GM19035 (cell line): Measurements from ENCODE around the gene SBF2.
"Not testable (repeated sequence)": the region's sequence is repeated elsewhere in the genome, so short reads cannot be mapped to it uniquely, and the experiment has no call there.

ENCODE experiments used
- ATAC-seq: cut with Tn5 transposase; IDR thresholded peaks from one replicate; pipeline ENCODE4 v1.9.1; 2021; ENCODE audit not compliant: unreplicated experiment

Gene SBF2

GRCh38 chr11:10072841-10073240 lies 221.2 kb downstream of the SBF2 start:
- ATAC-seq, result no peak

- no peak for ATAC-seq
Measured at GRCh38 chr11:10072142-10072541, 221.9 kb downstream of the SBF2 start.

DNA sequence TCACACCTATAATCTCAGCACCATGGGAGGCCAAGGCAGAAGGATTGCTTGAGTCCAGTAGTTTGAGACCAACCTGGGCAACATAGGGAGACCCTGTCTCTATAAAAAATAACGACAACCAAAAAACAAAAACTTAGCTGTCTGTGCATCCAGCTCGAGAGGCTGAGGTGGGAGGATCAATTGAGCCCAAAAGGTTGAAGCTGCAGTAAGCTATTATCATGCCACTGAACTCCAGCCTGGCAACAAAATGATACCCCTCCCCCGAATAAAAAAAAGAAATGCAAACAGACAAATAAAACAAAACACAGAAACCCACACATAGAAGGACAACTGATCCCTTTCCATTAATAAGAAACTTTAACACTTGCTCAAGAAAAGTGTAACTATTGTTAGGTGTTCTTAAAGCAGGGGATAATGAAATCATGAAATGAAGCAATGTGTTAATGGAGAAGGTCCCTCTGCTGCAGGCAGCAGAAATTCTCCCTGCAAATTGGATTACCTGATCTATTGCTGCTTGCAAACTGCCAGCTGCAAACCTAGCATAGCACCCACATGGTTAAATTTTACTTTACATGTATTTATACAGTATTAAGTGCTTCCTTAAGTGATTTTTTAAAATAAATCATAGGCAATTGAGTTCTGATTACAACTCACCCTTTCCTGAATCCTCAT lies 226.3 kb downstream of the SBF2 start:
- no peak for ATAC-seq

DNA sequence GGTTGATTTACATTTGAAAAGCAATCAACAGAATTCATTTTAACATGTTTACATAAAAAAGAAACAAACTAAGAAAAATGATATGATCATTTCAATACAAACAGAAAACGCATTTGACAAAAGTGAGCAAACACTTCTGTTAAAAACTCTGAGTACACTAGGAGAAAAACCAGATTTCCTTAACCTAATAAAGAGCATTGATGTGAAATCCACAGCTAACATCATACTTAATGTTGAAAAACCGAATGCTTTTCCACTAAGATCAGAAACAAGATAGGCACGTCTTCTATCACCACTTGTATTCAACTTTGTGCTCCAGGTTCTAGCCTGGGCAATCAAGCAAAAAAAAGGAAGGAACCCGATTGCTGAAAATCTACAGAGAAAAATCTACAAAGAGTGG lies 227.6 kb downstream of the SBF2 start:
- no peak for ATAC-seq

GRCh38 chr11:10064828-10065227 lies 229.2 kb downstream of the SBF2 start:
- no peak for ATAC-seq

GRCh38 chr11:10058356-10058755 lies 235.7 kb downstream of the SBF2 start:
- no peak for ATAC-seq

- ATAC-seq, result no peak
Measured at GRCh38 chr11:10051868-10052586, 242.0 kb downstream of the SBF2 start.

DNA sequence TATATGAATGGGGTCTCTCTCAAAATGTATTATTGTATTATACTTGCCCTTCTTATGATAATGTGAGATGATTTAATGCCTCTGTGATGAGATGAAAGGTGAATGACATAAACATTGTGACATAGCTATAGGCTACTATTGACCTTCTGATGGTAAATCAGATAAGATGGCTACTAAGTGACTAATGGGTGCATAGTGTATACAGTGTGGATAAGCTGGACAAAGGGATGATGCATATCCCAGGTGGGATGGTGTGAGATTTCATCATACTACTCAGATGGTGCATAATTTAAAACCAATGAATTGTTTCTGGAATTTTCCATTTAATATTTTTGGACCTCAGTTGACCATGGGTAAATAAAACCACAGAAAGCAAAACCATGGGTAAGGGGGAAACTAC lies 243.5 kb downstream of the SBF2 start:
- ATAC-seq, result no peak

GRCh38 chr11:10049756-10050155 lies 244.3 kb downstream of the SBF2 start:
- ATAC-seq, result no peak

DNA sequence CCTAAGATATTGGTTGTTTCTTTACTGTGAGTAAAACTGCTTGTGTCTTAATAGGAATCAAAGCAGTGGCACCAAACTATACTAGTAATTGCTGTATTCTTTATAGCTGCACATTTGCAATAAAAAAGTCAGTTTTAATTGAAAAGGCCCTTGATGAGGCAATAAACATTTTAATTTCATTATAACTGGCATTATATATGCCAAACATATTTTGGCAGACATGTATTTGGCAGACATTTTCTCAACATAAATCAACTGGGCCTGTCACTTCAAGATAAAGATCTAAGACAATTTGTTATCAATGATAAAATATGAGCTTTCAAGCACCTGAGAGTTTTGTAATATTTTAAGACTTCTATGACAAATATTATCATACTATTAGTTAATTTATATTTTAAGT lies 245.7 kb downstream of the SBF2 start:
- no peak for ATAC-seq

- no peak for ATAC-seq
Measured at GRCh38 chr11:10044618-10045017, 249.4 kb downstream of the SBF2 start.

DNA sequence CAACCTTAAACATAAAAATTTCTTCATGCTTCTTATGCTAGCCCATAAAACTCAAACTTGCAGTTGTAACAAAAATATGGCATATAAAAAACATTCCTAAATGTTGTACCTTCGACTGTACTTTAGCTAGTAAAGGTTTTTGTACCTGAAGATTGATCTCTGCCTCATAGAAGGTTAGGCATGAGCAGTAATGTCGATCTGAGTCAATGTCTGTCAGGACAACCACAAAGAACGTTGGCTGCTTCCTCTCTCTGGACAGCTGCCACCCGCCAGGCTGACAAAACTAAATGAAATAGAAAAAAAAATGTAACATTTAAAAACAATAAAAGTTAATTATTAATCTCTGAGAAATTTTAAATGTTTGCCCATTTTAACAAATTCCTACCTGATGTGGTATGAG lies 251.3 kb downstream of the SBF2 start:
- no peak for ATAC-seq

GRCh38 chr11:10041748-10042446 lies 252.1 kb downstream of the SBF2 start:
- ATAC-seq, result no peak

DNA sequence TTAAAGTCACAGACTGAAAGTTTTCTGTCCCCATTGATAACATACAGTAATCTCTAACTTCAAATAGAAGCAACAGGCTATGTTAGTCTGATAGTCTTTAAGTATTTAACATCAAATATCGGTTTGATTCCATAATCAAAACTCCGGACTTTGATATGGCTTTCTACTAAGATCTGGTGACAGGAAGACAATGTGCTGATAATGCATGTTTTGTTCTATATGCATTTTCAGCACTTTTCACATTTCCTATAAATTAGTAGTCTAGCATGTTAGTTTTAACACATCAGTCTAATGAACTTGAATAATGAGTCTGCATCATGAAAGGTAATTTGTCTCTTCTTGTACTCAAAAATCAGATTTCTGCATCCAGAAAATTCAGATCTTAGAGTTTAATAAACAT lies 252.7 kb downstream of the SBF2 start:
- no peak for ATAC-seq

- no peak for ATAC-seq
Measured at GRCh38 chr11:10038521-10039302, 255.3 kb downstream of the SBF2 start.

- not testable (repeated sequence) for ATAC-seq
Measured at GRCh38 chr11:10035932-10036331, 258.1 kb downstream of the SBF2 start.

DNA sequence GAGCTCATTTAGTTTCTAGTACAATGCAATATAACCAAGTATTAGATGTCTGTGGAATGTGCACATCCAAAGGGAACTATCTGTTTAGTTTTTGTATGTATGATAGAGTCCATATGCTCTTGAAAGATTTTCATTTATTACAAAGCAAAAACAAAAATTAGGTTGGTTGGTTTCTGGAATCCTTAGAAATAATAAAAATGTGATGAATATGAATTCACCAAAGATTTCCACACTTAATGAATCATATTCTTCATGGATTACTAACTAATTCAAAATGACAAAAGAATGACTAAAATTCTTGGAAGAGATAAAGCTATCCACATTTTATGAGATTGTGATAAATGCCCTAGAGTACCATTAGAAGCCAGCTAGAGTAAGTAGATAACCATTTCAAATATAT lies 261.1 kb downstream of the SBF2 start:
- no peak for ATAC-seq

GRCh38 chr11:10030122-10030490 lies 263.9 kb downstream of the SBF2 start:
- ATAC-seq, result no peak

- no peak for ATAC-seq
Measured at GRCh38 chr11:10029386-10030121, 264.5 kb downstream of the SBF2 start.

DNA sequence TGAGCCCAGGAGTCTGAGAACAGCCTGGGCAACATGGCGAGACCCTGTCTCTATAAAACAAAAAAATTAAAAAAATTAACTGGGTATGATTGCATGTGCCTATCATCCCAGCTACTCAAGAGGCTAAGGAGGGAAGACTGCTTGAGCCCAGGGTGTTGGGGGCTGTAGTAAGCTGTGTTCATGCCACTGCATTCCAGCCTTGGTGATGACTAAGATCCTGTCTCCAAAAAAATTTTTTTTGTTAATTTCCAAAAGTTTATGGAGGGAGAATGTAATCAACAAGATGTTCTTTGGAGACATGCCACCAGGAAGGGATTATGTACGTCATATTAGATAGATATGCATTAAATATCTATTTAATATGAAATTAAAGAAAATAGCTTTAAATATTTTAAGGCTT lies 267.5 kb downstream of the SBF2 start:
- ATAC-seq, result no peak

DNA sequence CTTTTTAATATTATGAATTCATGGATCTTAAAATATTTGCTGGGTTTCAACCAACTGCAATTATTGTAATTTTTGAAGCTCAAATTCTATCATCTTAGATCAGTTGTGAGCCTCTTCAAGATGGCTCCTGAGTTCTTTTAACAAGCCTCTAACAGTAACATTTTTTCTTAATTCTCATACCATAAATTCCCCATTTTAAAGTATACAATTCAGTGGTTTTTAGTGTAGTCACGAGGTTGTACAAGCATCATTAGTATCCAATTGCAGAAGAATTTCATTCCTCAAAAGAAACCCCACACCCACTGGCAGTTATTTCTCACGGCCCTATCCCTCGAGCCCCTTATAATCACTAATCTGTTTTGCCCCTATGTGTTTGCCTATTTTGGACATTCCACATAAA lies 270.8 kb downstream of the SBF2 start:
- no peak for ATAC-seq
